IMR-90 (cell line): ENCODE measurements around the gene TBX10.

Source experiments
- BHLHE40 ChIP-seq: fragments of 150-350 bp; IDR thresholded peaks from 2 replicates; pipeline ENCODE4 v1.6.1; 2016; ENCODE audit warnings: mild to moderate bottlenecking, low read depth, low read length
- CEBPB ChIP-seq: IDR thresholded peaks from 2 replicates; pipeline ENCODE4 v1.6.1; 2012; ENCODE audit warnings: low read depth, low read length, improper control_type of control experiment
- CTCF ChIP-seq: conservative IDR thresholded peaks from 2 replicates; pipeline ENCODE4 v1.5.1; 2012; ENCODE audit warnings: mild to moderate bottlenecking, low read depth, low read length, improper control_type of control experiment
- ELK1 ChIP-seq: fragments of 150-350 bp; IDR thresholded peaks from 2 replicates; pipeline ENCODE4 v1.6.1; 2016; ENCODE audit warnings: low read depth, mild to moderate bottlenecking, low read length, moderate library complexity, borderline replicate concordance
- FOS ChIP-seq: fragments of 150-350 bp; IDR thresholded peaks from 2 replicates; pipeline ENCODE4 v1.6.1; 2016; ENCODE audit warnings: low read depth, low read length
- MAZ ChIP-seq: IDR thresholded peaks from 2 replicates; pipeline ENCODE4 v1.6.1; 2012; ENCODE audit warnings: low read depth, mild to moderate bottlenecking, low read length, improper control_type of control experiment, moderate library complexity, borderline replicate concordance
- MXI1 ChIP-seq: IDR thresholded peaks from 2 replicates; pipeline ENCODE4 v1.6.1; 2012; ENCODE audit warnings: low read depth, mild to moderate bottlenecking, low read length, moderate library complexity, borderline replicate concordance
- POLR2A ChIP-seq: IDR thresholded peaks from 2 replicates; pipeline ENCODE4 v1.6.1; 2012; ENCODE audit warnings: mild to moderate bottlenecking, low read depth, low read length
- RAD21 ChIP-seq: IDR thresholded peaks from 2 replicates; pipeline ENCODE4 v1.6.1; 2012; ENCODE audit warnings: low read length, improper control_type of control experiment
- RCOR1 ChIP-seq: IDR thresholded peaks from 2 replicates; pipeline ENCODE4 v1.6.1; 2012; ENCODE audit warnings: mild to moderate bottlenecking, low read length, improper control_type of control experiment; ENCODE audit not compliant: insufficient replicate concordance
- RFX5 ChIP-seq: IDR thresholded peaks from 2 replicates; pipeline ENCODE4 v1.8.0; 2012; ENCODE audit warnings: low read depth, mild to moderate bottlenecking, low read length, moderate library complexity
- SMC3 ChIP-seq: fragments of 150-350 bp; IDR thresholded peaks from 2 replicates; pipeline ENCODE4 v1.6.1; 2016; ENCODE audit warnings: low read depth, mild to moderate bottlenecking, antibody characterized with exemption, low read length, moderate library complexity
- USF2 ChIP-seq: fragments of 150-350 bp; IDR thresholded peaks from 2 replicates; pipeline ENCODE4 v1.6.1; 2017; ENCODE audit warnings: mild to moderate bottlenecking, antibody characterized with exemption, low read length, low read depth

- TF ChIP-seq CTCF: no peak
- TF ChIP-seq POLR2A: no peak
- no peak for TF ChIP-seq SMC3
- no peak for TF ChIP-seq MXI1
- no peak for TF ChIP-seq BHLHE40
- no peak for TF ChIP-seq RFX5
- no peak for TF ChIP-seq CEBPB
- TF ChIP-seq RAD21: no peak
- TF ChIP-seq FOS: no peak
- no peak for TF ChIP-seq RCOR1
- no peak for TF ChIP-seq MAZ
- TF ChIP-seq ELK1: no peak
- no peak for TF ChIP-seq USF2
Measured at GRCh38 chr11:67626970-67627369, 12.6 kb downstream of the TBX10 start.
